Activated CD8-positive, alpha-beta T cell treated with anti-CD3 and anti-CD28 coated beads, Interleukin-2, amount 10 ng/mL, durations not matched to agents 7 days and 5 days (primary cell): ENCODE data around the gene TMEM47. TPM values are rescaled to one million over a fixed set of nuclear protein-coding genes. Genes with fewer than 3 reads are reported as not detected.

ENCODE experiments used
- ATAC-seq: fragments of 150-1000 bp; cut with Tn5 transposase; one replicate; pipeline ENCODE4 v1.10.0; 2021; ENCODE audit warnings: moderate library complexity
- CTCF ChIA-PET: fragments of 350-600 bp; sonication (Branson Sonifier 250); formaldehyde crosslinking; loops from one replicate; lab custom pipeline; 2021; ENCODE audit warnings: antibody characterized with exemption; lab: Charles Lee
- POLR2A ChIA-PET: fragments of 350-600 bp; sonication (Branson Sonifier 250); formaldehyde crosslinking; loops from one replicate; lab custom pipeline; 2021; ENCODE audit warnings: antibody characterized with exemption; lab: Charles Lee
- DNase-seq: peaks from one replicate; pipeline ENCODE4 v3.0.0-alpha.2; 2020
- H3K27ac Mint-ChIP-seq: one replicate; pipeline ENCODE4 v1.8.0; 2021; ENCODE audit warnings: mild to moderate bottlenecking, mixed read lengths
- H3K27me3 Mint-ChIP-seq: one replicate; pipeline ENCODE4 v1.8.0; 2021; ENCODE audit warnings: low read depth, mixed read lengths
- H3K36me3 Mint-ChIP-seq: one replicate; pipeline ENCODE4 v1.8.0; 2021; ENCODE audit warnings: low read depth, mixed read lengths
- H3K4me1 Mint-ChIP-seq: one replicate; pipeline ENCODE4 v1.8.0; 2021; ENCODE audit warnings: low read depth, mixed read lengths
- H3K4me3 Mint-ChIP-seq: one replicate; pipeline ENCODE4 v1.8.0; 2021; ENCODE audit warnings: mild to moderate bottlenecking, mixed read lengths
- H3K9me3 Mint-ChIP-seq: one replicate; pipeline ENCODE4 v1.8.0; 2022; ENCODE audit warnings: mixed read lengths; ENCODE audit not compliant: insufficient read depth
- total RNA-seq, 2 experiments: library from RNA; stranded (reverse); gene quantifications; one replicate each; pipeline ENCODE4 v1.2.3, GENCODE V29; 2021

TMEM47 gene
- total RNA-seq, 2 experiments from 2014 or later, result not detected

GRCh38 chrX:34634349-34634748 is 22.7 kb downstream of the TMEM47 start:
- Mint-ChIP-seq H3K27ac (no peak overlapping the region), H3K4me1 (no peaks in the 10 kb centered on the region), H3K27me3 (no peaks in the 10 kb centered on the region), H3K4me3 (no peak overlapping the region), H3K9me3 (no peaks in the 10 kb centered on the region), H3K36me3 (no peaks in the 10 kb centered on the region)
- no peak for ATAC-seq
- CTCF ChIA-PET, result no interaction called here
- POLR2A ChIA-PET, result no interaction called here
- DNase-seq, result no peak

DNA sequence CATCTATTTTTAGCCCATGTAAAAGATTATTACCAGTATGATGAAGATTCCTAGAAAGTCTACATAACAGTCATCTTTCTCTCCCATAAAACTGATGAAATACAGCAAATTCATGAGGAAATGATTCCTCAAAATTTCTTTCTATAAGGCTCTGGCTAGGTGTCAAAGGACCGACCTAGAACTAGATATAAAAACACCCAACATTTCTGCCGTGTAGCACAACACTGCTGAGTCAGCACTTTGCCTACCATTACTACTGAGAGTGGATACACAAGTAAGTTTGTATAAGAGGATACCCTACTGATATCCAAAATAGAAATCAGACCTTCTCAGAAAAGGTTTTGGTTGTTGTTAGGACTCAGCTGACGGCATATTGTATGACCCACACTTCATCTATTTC is 24.7 kb downstream of the TMEM47 start:
- Mint-ChIP-seq H3K4me3 (no peak overlapping the region), H3K27ac (no peak overlapping the region), H3K27me3 (no peaks in the 10 kb centered on the region), H3K9me3 (no peaks in the 10 kb centered on the region), H3K4me1 (no peaks in the 10 kb centered on the region), H3K36me3 (no peaks in the 10 kb centered on the region)
- ATAC-seq, result no peak
- ChIA-PET POLR2A (no interaction called here), CTCF (no interaction called here)
- DNase-seq, result no peak

DNA sequence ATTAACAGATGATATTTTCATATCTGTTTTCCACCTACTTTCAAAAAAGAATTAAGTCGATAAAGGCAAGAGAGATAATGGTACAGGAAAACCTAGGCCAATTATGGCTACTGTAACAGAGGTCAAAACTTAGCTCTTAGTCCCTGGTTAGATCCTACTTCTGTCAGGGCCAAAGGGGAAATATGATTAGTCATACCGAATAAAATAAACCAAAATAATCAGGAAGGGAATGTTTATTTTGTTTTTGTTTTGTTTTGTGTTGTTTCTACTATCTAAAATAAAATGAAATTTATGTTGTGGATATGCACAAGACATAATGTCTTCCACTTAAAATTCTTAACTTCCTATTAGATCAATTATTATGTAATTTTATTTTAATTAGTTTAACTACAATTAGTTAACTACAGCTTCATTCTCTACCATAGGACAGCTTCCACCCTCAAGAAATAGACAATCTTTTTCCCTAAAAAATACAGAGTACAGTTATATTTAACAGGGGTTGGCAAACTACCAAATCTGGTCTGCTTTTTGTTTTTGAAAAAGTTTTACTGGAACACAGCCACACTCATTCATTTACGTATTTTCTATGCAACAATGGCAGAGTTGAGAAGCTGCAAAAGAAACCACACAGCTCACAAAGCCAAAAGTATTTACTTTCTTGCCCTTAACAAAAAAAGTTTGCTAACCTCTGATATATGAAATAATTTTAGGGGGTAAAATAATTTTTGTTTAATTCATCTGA is 25.4 kb downstream of the TMEM47 start:
- ChIA-PET CTCF (no interaction called here), POLR2A (no interaction called here)
- no peaks in the 10 kb centered on the region for H3K9me3 Mint-ChIP-seq
- ATAC-seq (no peak), DNase-seq (no peak)
- H3K27ac Mint-ChIP-seq, result no peak overlapping the region
- H3K4me3 Mint-ChIP-seq, result no peak overlapping the region
- no peaks in the 10 kb centered on the region for H3K4me1 Mint-ChIP-seq
- no peaks in the 10 kb centered on the region for H3K36me3 Mint-ChIP-seq
- no peaks in the 10 kb centered on the region for H3K27me3 Mint-ChIP-seq

- POLR2A ChIA-PET, result no interaction called here
These were observed 27.5 kb downstream of the TMEM47 start for GRCh38 chrX:34629572-34629971.

DNA sequence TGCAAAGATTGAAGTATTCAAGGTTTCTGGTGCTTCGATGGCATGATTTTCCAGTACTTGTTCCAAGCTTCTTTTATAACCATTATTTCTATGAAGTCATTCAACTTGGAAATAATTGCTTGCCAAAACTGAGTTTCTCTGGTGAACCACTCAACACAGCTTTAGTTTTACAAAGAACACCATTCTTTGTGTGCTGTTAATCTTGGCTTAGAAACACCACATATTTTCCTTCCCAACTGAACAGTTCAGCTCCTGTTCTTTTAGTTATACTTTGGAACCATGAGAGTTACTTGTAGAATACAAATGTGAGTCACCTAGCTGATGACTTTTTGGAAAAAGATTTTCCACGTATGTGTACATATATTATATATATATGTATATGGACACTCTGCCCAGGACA is 32.7 kb downstream of the TMEM47 start:
- Mint-ChIP-seq H3K27ac (no peak overlapping the region), H3K4me3 (no peak overlapping the region), H3K4me1 (no peaks in the 10 kb centered on the region), H3K9me3 (no peaks in the 10 kb centered on the region), H3K27me3 (no peaks in the 10 kb centered on the region), H3K36me3 (no peaks in the 10 kb centered on the region)
- DNase-seq (no peak), ATAC-seq (no peak)
- ChIA-PET POLR2A (no interaction called here), CTCF (no interaction called here)

More at GRCh38 chrX:34629572-34629971, 27.5 kb downstream of the TMEM47 start:
- CTCF ChIA-PET, result no interaction called here
- H3K4me3 Mint-ChIP-seq, result no peak overlapping the region
- H3K36me3 Mint-ChIP-seq, result no peaks in the 10 kb centered on the region
- H3K9me3 Mint-ChIP-seq, result no peaks in the 10 kb centered on the region
- no peak for DNase-seq
- H3K4me1 Mint-ChIP-seq, result no peaks in the 10 kb centered on the region
- no peak overlapping the region for H3K27ac Mint-ChIP-seq
- no peak for ATAC-seq
- H3K27me3 Mint-ChIP-seq, result no peaks in the 10 kb centered on the region

- Mint-ChIP-seq H3K9me3 (no peaks in the 10 kb centered on the region), H3K36me3 (no peaks in the 10 kb centered on the region), H3K4me3 (no peak overlapping the region), H3K27me3 (no peaks in the 10 kb centered on the region), H3K4me1 (no peaks in the 10 kb centered on the region), H3K27ac (no peak overlapping the region)
- CTCF ChIA-PET, result no interaction called here
- POLR2A ChIA-PET, result no interaction called here
- no peak for ATAC-seq
- no peak for DNase-seq
These were observed 37.2 kb downstream of the TMEM47 start for GRCh38 chrX:34619920-34620319.

GRCh38 chrX:34612036-34612435 is 45.0 kb downstream of the TMEM47 start:
- Mint-ChIP-seq H3K27me3 (no peaks in the 10 kb centered on the region), H3K4me3 (no peak overlapping the region), H3K4me1 (no peaks in the 10 kb centered on the region), H3K9me3 (no peaks in the 10 kb centered on the region), H3K36me3 (no peaks in the 10 kb centered on the region), H3K27ac (no peak overlapping the region)
- ATAC-seq (no peak), DNase-seq (no peak)
- ChIA-PET CTCF (no interaction called here), POLR2A (no interaction called here)

DNA sequence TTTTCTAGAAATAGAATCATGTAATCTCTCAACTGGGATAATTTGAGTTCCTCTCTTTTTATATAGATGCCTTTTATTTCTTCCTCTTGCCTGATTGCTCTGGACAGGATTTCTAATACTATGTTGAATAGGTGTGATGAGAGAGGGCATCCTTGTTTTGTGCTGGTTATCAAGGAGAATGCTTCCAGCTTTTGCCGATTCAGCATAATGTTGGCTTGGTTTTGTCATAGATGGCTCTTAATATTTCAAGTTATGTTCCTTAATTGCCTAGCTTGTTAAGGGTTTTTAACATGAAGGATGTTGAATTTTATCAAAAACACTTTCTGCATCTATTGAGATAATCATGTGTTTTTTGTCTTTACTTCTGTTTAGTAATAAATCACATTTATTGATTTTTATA is 58.7 kb downstream of the TMEM47 start:
- CTCF ChIA-PET, result no interaction called here
- Mint-ChIP-seq H3K4me1 (no peaks in the 10 kb centered on the region), H3K9me3 (no peaks in the 10 kb centered on the region), H3K4me3 (no peak overlapping the region), H3K36me3 (no peaks in the 10 kb centered on the region), H3K27ac (no peak overlapping the region), H3K27me3 (no peaks in the 10 kb centered on the region)
- POLR2A ChIA-PET, result no interaction called here
- DNase-seq (no peak), ATAC-seq (no peak)

- DNase-seq, result no peak
- no peak overlapping the region for H3K4me3 Mint-ChIP-seq
- no peaks in the 10 kb centered on the region for H3K4me1 Mint-ChIP-seq
- no peaks in the 10 kb centered on the region for H3K27me3 Mint-ChIP-seq
- H3K27ac Mint-ChIP-seq, result no peak overlapping the region
- ChIA-PET CTCF (no interaction called here), POLR2A (no interaction called here)
- H3K9me3 Mint-ChIP-seq, result no peaks in the 10 kb centered on the region
- no peaks in the 10 kb centered on the region for H3K36me3 Mint-ChIP-seq
- ATAC-seq, result no peak
These were observed 70.1 kb downstream of the TMEM47 start for GRCh38 chrX:34586936-34587335.

DNA sequence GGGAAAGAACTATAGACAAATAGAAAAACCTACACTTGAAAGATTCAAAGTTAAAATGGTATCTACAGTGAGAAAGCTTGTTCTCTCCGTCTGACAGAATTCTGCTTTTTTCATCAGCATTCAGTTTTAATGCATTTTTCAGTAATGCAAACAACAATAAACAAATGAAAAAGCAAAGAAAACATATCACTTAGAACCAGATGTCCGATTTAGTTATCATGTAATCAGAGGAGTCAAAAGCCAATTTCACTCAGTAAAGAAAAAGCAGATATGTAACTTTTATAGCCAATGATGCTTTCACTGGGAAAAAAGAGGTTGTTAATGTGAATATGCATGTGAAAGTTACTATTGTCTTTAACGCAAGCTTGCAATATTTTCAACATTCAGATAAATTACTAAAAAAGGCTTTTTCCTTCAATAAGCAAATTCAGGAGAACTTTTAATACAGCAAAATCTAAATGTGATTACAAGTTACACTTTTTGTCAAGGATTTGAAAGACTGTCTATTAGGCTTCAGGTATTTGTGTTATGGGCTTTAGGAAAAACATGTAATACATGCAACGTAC is 70.7 kb downstream of the TMEM47 start:
- DNase-seq, result no peak
- H3K27ac Mint-ChIP-seq, result no peak overlapping the region
- ChIA-PET CTCF (no interaction called here), POLR2A (no interaction called here)
- H3K9me3 Mint-ChIP-seq, result no peaks in the 10 kb centered on the region
- ATAC-seq, result no peak
- no peaks in the 10 kb centered on the region for H3K36me3 Mint-ChIP-seq
- H3K27me3 Mint-ChIP-seq, result no peaks in the 10 kb centered on the region
- no peak overlapping the region for H3K4me3 Mint-ChIP-seq
- no peaks in the 10 kb centered on the region for H3K4me1 Mint-ChIP-seq

DNA sequence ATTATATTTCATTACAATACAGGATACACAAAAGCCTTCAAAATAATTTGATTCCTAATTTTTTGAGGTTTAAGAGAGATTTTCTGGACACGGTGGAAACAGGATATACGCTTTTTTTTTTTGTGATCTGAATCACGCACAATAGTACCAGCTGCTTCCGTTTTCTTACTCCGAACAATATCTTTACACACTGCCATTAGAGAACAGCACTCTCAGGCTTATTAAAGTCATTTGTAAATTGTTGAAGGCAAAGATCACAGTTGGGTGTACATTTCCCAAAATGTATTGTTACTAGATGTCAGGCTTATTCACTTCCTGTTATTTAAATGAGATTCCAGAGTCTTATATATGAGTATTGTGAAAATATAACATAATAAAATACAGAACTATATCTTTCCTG is 71.5 kb downstream of the TMEM47 start:
- no peaks in the 10 kb centered on the region for H3K9me3 Mint-ChIP-seq
- DNase-seq, result no peak
- H3K4me1 Mint-ChIP-seq, result no peaks in the 10 kb centered on the region
- ChIA-PET POLR2A (no interaction called here), CTCF (no interaction called here)
- H3K27ac Mint-ChIP-seq, result no peak overlapping the region
- ATAC-seq, result no peak
- H3K4me3 Mint-ChIP-seq, result no peak overlapping the region
- H3K27me3 Mint-ChIP-seq, result no peaks in the 10 kb centered on the region
- H3K36me3 Mint-ChIP-seq, result no peaks in the 10 kb centered on the region

- DNase-seq (no peak), ATAC-seq (no peak)
- H3K4me3 Mint-ChIP-seq, result no peak overlapping the region
- no peak overlapping the region for H3K27ac Mint-ChIP-seq
- H3K27me3 Mint-ChIP-seq, result no peaks in the 10 kb centered on the region
- ChIA-PET CTCF (no interaction called here), POLR2A (no interaction called here)
- H3K4me1 Mint-ChIP-seq, result no peaks in the 10 kb centered on the region
- no peaks in the 10 kb centered on the region for H3K36me3 Mint-ChIP-seq
- no peaks in the 10 kb centered on the region for H3K9me3 Mint-ChIP-seq
These were observed 72.3 kb downstream of the TMEM47 start for GRCh38 chrX:34584781-34585180.

DNA sequence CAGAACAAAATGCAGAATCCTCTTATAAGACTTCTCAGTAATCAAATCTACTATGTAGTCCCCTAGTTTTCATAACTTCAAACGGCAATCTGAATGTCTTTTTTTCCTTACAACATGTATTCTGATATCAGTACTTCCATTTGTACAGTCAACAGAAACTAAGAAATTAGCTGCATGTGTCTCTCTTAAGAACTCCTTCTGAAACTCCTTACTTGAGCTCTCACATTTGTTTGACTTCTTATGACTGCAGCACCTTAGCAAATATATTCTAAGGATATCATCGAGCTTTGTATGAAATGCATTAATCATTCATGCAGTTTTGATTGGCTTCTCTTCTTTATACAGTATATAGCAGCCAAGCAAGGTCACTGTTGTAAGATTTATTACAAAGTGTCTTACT is 77.0 kb downstream of the TMEM47 start:
- DNase-seq (no peak), ATAC-seq (no peak)
- POLR2A ChIA-PET, result no interaction called here
- H3K27me3 Mint-ChIP-seq, result no peaks in the 10 kb centered on the region
- no peaks in the 10 kb centered on the region for H3K9me3 Mint-ChIP-seq
- H3K36me3 Mint-ChIP-seq, result no peaks in the 10 kb centered on the region
- CTCF ChIA-PET, result no interaction called here
- H3K4me3 Mint-ChIP-seq, result no peak overlapping the region
- H3K27ac Mint-ChIP-seq, result no peak overlapping the region
- no peaks in the 10 kb centered on the region for H3K4me1 Mint-ChIP-seq
